ENCODE data around the gene TCF7L1. TPM values are rescaled to one million over a fixed set of nuclear protein-coding genes. Genes with fewer than 3 reads are reported as not detected.

The TCF7L1 gene
- total and polyA plus RNA-seq, 2 of the 13 experiments (the other 11 are each of a cell fraction or from before 2014, with no cell fraction given), result 0.04 to 0.15 TPM

DNA sequence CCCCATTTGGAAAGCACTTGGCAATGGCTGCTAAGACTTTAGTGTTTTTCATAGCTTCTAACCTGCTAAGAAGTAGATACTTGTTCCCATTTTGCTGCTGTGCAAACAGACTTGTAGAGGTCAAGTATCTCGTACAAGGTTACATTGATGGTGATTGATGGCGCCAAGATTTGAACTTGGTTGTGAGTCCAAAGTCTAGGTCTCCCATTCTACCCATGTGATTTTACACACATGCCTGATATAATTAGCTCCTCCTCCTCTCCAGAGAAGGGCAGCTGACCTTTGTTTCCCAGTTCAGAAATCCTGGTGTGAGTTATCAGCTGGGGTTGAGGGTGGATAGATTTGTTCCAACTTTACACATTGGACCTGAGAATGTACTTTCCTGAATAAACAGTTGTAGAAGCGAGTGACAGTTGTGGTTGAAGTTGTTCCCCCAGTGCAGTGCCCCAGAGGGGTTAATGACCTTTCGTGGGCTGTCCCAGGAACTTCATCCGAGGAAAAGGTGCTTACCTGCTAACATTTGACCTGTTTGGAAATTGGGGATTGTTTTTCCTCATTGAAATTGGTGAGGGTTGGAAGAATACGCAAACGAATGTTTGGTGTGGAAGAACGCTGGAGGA, 10.4 kb downstream of the TCF7L1 start (continued):
- TF ChIP-seq, protein P1, sequence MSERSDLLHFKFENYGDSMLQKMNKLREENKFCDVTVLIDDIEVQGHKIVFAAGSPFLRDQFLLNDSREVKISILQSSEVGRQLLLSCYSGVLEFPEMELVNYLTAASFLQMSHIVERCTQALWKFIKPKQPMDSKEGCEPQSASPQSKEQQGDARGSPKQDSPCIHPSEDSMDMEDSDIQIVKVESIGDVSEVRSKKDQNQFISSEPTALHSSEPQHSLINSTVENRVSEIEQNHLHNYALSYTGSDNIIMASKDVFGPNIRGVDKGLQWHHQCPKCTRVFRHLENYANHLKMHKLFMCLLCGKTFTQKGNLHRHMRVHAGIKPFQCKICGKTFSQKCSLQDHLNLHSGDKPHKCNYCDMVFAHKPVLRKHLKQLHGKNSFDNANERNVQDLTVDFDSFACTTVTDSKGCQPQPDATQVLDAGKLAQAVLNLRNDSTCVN (CRISPR knock-in tag; IDR thresholded peaks at IDR 0.05; ENCODE audit: borderline replicate concordance), result peak; percentile 80; the same call in 1 of the 2 replicates
- TF ChIP-seq SIX4 (CRISPR knock-in tag; IDR thresholded peaks at IDR 0.05) (no peak), CAMTA2 (CRISPR knock-in tag; IDR thresholded peaks at IDR 0.05; ENCODE audit: borderline replicate concordance) (no peak), HNRNPLL (IDR thresholded peaks at IDR 0.05; ENCODE audit: low read depth, low read length, poor library complexity, severe bottlenecking) (no peak), NFIB (CRISPR knock-in tag; IDR thresholded peaks at IDR 0.05; ENCODE audit: borderline replicate concordance) (no peak), REPIN1 (CRISPR knock-in tag; IDR thresholded peaks at IDR 0.05; ENCODE audit: borderline replicate concordance, low read depth) (peak; percentile 89), ZNF816 (CRISPR knock-in tag; IDR thresholded peaks at IDR 0.05; ENCODE audit: borderline replicate concordance) (no peak), ARHGAP35 (CRISPR knock-in tag; IDR thresholded peaks at IDR 0.05; ENCODE audit: borderline replicate concordance) (no peak), ZSCAN31 (CRISPR knock-in tag; IDR thresholded peaks at IDR 0.05; ENCODE audit: low read depth) (no peak), ZKSCAN5 (CRISPR knock-in tag; IDR thresholded peaks at IDR 0.05) (no peak), ZNF776 (CRISPR knock-in tag; IDR thresholded peaks at IDR 0.05) (no peak)
- TF ChIP-seq, protein P2, sequence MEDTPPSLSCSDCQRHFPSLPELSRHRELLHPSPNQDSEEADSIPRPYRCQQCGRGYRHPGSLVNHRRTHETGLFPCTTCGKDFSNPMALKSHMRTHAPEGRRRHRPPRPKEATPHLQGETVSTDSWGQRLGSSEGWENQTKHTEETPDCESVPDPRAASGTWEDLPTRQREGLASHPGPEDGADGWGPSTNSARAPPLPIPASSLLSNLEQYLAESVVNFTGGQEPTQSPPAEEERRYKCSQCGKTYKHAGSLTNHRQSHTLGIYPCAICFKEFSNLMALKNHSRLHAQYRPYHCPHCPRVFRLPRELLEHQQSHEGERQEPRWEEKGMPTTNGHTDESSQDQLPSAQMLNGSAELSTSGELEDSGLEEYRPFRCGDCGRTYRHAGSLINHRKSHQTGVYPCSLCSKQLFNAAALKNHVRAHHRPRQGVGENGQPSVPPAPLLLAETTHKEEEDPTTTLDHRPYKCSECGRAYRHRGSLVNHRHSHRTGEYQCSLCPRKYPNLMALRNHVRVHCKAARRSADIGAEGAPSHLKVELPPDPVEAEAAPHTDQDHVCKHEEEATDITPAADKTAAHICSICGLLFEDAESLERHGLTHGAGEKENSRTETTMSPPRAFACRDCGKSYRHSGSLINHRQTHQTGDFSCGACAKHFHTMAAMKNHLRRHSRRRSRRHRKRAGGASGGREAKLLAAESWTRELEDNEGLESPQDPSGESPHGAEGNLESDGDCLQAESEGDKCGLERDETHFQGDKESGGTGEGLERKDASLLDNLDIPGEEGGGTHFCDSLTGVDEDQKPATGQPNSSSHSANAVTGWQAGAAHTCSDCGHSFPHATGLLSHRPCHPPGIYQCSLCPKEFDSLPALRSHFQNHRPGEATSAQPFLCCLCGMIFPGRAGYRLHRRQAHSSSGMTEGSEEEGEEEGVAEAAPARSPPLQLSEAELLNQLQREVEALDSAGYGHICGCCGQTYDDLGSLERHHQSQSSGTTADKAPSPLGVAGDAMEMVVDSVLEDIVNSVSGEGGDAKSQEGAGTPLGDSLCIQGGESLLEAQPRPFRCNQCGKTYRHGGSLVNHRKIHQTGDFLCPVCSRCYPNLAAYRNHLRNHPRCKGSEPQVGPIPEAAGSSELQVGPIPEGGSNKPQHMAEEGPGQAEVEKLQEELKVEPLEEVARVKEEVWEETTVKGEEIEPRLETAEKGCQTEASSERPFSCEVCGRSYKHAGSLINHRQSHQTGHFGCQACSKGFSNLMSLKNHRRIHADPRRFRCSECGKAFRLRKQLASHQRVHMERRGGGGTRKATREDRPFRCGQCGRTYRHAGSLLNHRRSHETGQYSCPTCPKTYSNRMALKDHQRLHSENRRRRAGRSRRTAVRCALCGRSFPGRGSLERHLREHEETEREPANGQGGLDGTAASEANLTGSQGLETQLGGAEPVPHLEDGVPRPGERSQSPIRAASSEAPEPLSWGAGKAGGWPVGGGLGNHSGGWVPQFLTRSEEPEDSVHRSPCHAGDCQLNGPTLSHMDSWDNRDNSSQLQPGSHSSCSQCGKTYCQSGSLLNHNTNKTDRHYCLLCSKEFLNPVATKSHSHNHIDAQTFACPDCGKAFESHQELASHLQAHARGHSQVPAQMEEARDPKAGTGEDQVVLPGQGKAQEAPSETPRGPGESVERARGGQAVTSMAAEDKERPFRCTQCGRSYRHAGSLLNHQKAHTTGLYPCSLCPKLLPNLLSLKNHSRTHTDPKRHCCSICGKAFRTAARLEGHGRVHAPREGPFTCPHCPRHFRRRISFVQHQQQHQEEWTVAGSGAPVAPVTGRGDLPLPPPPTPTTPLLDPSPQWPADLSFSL (CRISPR knock-in tag; IDR thresholded peaks at IDR 0.05), result peak; percentile 53; the same call in 1 of the 2 replicates
- TF ChIP-seq, protein P3, sequence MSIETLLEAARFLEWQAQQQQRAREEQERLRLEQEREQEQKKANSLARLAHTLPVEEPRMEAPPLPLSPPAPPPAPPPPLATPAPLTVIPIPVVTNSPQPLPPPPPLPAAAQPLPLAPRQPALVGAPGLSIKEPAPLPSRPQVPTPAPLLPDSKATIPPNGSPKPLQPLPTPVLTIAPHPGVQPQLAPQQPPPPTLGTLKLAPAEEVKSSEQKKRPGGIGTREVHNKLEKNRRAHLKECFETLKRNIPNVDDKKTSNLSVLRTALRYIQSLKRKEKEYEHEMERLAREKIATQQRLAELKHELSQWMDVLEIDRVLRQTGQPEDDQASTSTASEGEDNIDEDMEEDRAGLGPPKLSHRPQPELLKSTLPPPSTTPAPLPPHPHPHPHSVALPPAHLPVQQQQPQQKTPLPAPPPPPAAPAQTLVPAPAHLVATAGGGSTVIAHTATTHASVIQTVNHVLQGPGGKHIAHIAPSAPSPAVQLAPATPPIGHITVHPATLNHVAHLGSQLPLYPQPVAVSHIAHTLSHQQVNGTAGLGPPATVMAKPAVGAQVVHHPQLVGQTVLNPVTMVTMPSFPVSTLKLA (IDR thresholded peaks at IDR 0.05), result 0 out of 2 replicates have a peak, but pooled peaks have one; percentile 36
- TF ChIP-seq, protein P4, sequence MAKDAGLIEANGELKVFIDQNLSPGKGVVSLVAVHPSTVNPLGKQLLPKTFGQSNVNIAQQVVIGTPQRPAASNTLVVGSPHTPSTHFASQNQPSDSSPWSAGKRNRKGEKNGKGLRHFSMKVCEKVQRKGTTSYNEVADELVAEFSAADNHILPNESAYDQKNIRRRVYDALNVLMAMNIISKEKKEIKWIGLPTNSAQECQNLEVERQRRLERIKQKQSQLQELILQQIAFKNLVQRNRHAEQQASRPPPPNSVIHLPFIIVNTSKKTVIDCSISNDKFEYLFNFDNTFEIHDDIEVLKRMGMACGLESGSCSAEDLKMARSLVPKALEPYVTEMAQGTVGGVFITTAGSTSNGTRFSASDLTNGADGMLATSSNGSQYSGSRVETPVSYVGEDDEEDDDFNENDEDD (CRISPR knock-in tag; IDR thresholded peaks at IDR 0.05; ENCODE audit: borderline replicate concordance), result peak; percentile 53; the same call in 1 of the 2 replicates

Measured in HepG2 (cell line).